Stomach smooth muscle (tissue), 2 donors: ENCODE measurements around the gene SHQ1.

Experiments used
- H3K27ac ChIP-seq: one replicate; pipeline ENCODE4 v1.7.0; 2013; ENCODE audit warnings: mild to moderate bottlenecking, low read length, inconsistent platforms
- H3K27me3 ChIP-seq, 2 donors: one replicate each; pipeline ENCODE4 v1.7.0; 2013; ENCODE audit warnings: low read length in 2 of 2; ENCODE audit not compliant: insufficient read depth in 2 of 2, control insufficient read depth in 1 of 2
- H3K36me3 ChIP-seq, 2 donors: one replicate each; pipeline ENCODE4 v1.7.0; 2013; ENCODE audit warnings: low read length in 2 of 2; ENCODE audit not compliant: control insufficient read depth in 2 of 2, insufficient read depth in 2 of 2
- H3K4me1 ChIP-seq: one replicate; pipeline ENCODE4 v1.7.0; 2013; ENCODE audit warnings: low read length; ENCODE audit not compliant: control insufficient read depth, insufficient read depth
- H3K4me3 ChIP-seq, 2 donors: one replicate each; pipeline ENCODE4 v1.7.0; 2013; ENCODE audit warnings: low read length in 2 of 2
- H3K9ac ChIP-seq, 2 donors: one replicate each; pipeline ENCODE4 v1.7.0; 2013; ENCODE audit warnings: low read length in 2 of 2, mild to moderate bottlenecking in 1 of 2
- H3K9me3 ChIP-seq, 2 donors: one replicate each; pipeline ENCODE4 v1.7.0; 2013; ENCODE audit warnings: low read length in 2 of 2; ENCODE audit not compliant: control insufficient read depth in 2 of 2
- donor health status: healthy.
- donor health status: Pancreatic carcinoma.

SHQ1 gene

DNA sequence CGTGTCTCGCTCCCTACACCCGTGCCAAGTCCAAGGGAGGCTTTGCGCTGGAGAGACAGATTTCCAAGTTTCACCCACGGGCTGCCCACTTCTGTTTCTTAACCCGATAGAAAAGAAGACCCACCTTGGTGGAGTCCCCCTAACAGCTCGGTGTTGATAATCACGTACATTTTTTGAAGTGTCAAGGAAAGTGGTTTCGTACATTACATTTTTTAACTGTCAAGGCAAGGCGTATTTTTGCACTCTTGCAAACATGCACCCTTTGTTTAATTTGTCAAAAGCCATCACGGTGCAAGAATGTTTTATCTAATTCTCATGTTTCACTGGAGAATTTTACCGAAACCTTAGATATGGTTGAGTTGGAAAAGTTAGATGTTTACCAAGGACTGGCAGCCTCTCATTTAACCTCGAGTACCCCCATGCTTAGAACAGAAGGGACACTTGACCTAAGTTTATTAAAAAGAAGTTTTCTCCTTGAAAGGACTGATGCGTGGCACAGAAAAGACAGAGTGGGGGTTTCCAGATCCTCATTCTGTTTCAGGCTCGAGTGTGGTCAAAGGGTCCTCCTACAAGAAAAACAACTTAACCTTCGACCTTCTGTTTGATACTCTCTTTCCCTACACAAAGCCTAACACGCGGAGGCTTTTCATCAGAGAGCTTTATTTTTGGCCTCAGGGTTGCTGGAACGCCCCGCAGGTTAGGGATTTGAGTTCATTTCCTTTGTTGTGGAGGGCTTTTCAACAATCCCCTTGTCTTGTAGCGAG, 40.5 kb upstream of the SHQ1 start:
- H3K4me1 ChIP-seq: peaks cover 18% of the 10 kb centered on the region
- H3K27me3 ChIP-seq: no peaks in the 10 kb centered on the region
- H3K9me3 ChIP-seq: no peaks in the 10 kb centered on the region
- H3K27ac ChIP-seq: peak overlapping the region; percentile 50
- peak overlapping the region; percentile 77 to 84 for H3K4me3 ChIP-seq
- peak overlapping the region; percentile 42 to 51 for H3K9ac ChIP-seq
- H3K36me3 ChIP-seq: peaks cover 0 to 2% of the 10 kb centered on the region in 2 donors

- Histone ChIP-seq H3K27me3 (no peaks in the 10 kb centered on the region), H3K9me3 (no peaks in the 10 kb centered on the region), H3K27ac (peak within 1 kb of the TSS; percentile 50), H3K4me3 (peak within 1 kb of the TSS; percentile 77 to 84), H3K4me1 (peaks cover 16% of the 10 kb centered on the region), H3K9ac (peak within 1 kb of the TSS; percentile 47 to 51), H3K36me3 (no peaks in the 10 kb centered on the region)
Measured at GRCh38 chr3:72887705-72888545, 39.7 kb upstream of the SHQ1 start, which contains the start of gene GXYLT2. Gene GXYLT2, plus strand, starts transcription at chr3:72888046. Its CDS starts 188 bp downstream, at chr3:72888234.

DNA sequence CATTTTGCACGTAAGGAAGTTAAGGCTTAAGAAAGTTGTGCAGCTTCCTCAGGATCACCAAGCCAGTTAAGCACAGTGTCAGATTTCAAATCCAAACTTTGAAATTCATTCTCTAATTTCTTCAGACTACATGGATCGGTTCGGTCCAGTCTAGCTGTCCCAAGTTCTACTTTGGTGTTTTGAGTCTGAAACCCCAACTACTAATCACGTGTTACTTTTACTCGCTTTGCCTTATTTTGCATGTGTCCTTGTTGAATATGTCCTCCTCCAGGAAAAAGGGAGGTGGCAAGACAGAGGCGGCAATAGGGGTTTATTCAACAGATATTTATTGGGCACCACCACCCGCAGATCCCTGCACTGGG, 39.1 kb upstream of the SHQ1 start:
- peak overlapping the region; percentile 17 to 47 for H3K9ac ChIP-seq
- peak overlapping the region; percentile 75 to 84 for H3K4me3 ChIP-seq
- H3K36me3 ChIP-seq: no peaks in the 10 kb centered on the region
- no peaks in the 10 kb centered on the region for H3K9me3 ChIP-seq
- peak overlapping the region; percentile 25 for H3K27ac ChIP-seq
- no peaks in the 10 kb centered on the region for H3K27me3 ChIP-seq
- H3K4me1 ChIP-seq: peaks cover 14% of the 10 kb centered on the region

DNA sequence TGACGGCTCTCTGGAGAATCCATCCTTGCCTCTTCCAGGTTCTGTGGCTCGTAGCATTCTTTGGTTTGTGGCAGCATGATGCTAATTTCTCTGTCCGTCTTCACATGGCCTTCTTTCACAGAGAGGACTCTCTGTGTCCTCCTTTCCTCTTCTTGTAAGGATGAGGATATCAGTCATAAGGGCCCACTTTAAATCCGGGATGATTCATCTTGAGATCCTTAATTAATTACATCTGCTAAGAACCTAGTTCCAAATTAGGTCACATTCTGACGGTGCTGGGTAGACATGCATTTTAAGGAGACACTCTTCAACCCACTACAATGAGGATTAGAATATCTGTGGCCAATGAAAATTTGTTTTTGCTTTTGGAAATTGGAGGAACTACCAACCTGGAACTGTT, 23.9 kb upstream of the SHQ1 start:
- no peaks in the 10 kb centered on the region for H3K9me3 ChIP-seq
- H3K27me3 ChIP-seq: no peaks in the 10 kb centered on the region
- no peak overlapping the region for H3K9ac ChIP-seq
- H3K27ac ChIP-seq: no peak overlapping the region
- H3K36me3 ChIP-seq: no peaks in the 10 kb centered on the region
- H3K4me1 ChIP-seq: no peaks in the 10 kb centered on the region
- H3K4me3 ChIP-seq: no peak overlapping the region

DNA sequence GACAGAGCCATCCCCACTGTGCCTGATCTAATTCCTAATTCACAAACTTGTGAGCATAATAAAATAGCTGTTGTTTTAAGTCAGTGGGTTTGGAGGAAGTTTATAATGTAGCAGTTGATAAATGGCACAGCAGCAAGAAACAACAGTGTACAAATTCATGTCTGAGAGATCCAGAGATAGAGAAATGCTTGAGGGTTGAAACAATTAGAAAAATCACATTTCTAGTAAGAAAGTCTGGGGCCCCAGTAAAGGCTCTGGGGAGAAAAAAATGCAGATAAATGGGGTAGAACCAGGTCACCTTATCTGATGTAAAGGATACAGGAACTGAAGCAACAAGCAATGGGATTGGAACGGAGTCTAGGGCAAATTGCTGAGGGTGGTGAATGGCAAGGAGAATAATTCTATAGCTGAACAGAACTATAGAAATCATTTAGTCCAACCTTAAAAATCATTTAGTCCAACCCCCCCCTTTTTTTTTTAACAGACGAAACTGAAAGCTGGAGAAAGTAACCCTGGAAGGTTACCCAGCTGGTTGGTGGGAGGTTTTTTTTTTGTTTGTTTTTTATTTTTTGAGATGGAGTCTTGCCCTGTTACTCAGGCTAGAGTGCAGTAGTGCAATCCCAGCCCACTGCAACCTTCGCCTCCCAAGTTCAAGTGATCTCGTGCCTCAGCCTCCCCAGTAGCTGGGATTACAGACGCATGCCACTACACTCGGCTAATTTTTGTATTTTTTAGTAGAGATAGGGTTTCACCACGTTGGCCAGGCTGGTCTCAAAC, 14.3 kb upstream of the SHQ1 start:
- no peaks in the 10 kb centered on the region for H3K36me3 ChIP-seq
- H3K9ac ChIP-seq: no peak overlapping the region
- no peak overlapping the region for H3K4me3 ChIP-seq
- H3K27me3 ChIP-seq: no peaks in the 10 kb centered on the region
- H3K4me1 ChIP-seq: no peaks in the 10 kb centered on the region
- H3K9me3 ChIP-seq: no peaks in the 10 kb centered on the region
- no peak overlapping the region for H3K27ac ChIP-seq

DNA sequence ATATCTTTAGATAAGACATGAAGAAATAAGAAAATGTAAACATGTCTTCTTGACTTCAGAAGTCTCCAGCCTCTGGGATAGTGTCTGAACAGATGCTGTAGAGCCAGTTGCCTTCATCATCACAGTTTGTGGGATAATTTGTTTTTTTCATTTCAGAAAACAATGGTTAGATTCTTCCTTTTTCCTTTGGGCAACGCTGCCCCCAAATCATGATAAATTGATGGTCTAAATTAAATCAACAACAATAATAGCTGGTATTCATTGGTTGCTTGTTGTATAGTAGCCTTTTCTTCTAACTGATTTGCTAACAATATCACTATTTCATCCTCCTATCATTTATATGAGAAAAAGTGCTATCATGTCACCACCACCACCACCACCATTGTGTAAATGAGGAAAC, 12.6 kb upstream of the SHQ1 start:
- H3K4me3 ChIP-seq: no peak overlapping the region
- no peaks in the 10 kb centered on the region for H3K9me3 ChIP-seq
- no peak overlapping the region for H3K9ac ChIP-seq
- H3K36me3 ChIP-seq: no peaks in the 10 kb centered on the region
- no peaks in the 10 kb centered on the region for H3K4me1 ChIP-seq
- no peak overlapping the region for H3K27ac ChIP-seq
- no peaks in the 10 kb centered on the region for H3K27me3 ChIP-seq

GRCh38 chr3:72860053-72860452, 11.8 kb upstream of the SHQ1 start:
- Histone ChIP-seq H3K4me3 (no peak overlapping the region), H3K9me3 (no peaks in the 10 kb centered on the region), H3K36me3 (no peaks in the 10 kb centered on the region), H3K27me3 (peaks cover 0 to 2% of the 10 kb centered on the region in 2 donors), H3K4me1 (no peaks in the 10 kb centered on the region), H3K9ac (no peak overlapping the region), H3K27ac (no peak overlapping the region)

DNA sequence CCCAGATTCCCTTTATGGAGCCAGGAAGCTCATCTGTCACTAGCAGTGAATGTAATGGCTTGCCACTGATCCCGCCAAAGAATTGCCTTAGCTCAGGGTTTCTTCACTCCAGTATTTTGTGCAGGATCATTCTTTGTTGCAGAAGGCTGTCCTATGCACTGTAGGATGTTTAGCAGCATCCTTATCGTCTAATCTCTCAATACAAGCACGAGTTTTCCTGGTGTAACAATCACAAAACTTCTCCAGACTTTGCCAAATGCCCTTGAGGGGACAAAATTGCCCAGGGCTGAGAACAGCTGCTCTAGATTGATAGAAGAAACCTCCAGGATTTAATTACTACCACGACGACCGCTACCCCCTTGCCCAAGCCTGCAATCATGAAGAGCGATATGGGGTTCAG, 6.8 kb upstream of the SHQ1 start:
- Histone ChIP-seq H3K4me3 (no peak overlapping the region), H3K9ac (no peak overlapping the region), H3K9me3 (no peaks in the 10 kb centered on the region), H3K36me3 (no peaks in the 10 kb centered on the region), H3K4me1 (no peaks in the 10 kb centered on the region), H3K27me3 (peaks cover 0 to 3% of the 10 kb centered on the region in 2 donors), H3K27ac (no peak overlapping the region)

DNA sequence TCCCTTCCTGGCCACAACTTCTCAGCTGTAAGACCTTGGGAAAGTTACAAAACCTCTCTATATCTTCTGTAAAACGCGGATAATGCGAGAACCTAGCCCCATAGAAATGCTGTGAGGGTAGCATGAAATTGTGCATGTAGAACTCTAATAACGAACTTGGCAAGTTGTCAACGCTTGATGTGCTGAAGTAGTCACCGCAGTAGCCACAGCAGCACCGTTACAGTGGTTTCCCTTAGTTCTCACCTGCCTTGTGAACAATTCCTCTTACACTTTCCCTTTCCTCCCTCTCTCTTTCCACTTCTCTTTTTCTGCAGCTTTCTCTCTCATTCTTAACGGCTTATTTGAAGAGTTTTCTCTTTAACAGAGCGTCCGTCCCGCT, 447 bp upstream of the SHQ1 start:
- H3K9ac ChIP-seq: peak overlapping the region in 1 of 2 donors; percentile 79
- peaks cover 7% of the 10 kb centered on the region for H3K4me1 ChIP-seq
- no peaks in the 10 kb centered on the region for H3K27me3 ChIP-seq
- no peaks in the 10 kb centered on the region for H3K9me3 ChIP-seq
- peak overlapping the region; percentile 92 to 100 for H3K4me3 ChIP-seq
- H3K36me3 ChIP-seq: no peaks in the 10 kb centered on the region
- H3K27ac ChIP-seq: no peak overlapping the region

- no peaks in the 10 kb centered on the region for H3K36me3 ChIP-seq
- no peak overlapping the region for H3K27ac ChIP-seq
- no peaks in the 10 kb centered on the region for H3K27me3 ChIP-seq
- peaks cover 7% of the 10 kb centered on the region for H3K4me1 ChIP-seq
- no peaks in the 10 kb centered on the region for H3K9me3 ChIP-seq
- peak overlapping the region; percentile 92 to 100 for H3K4me3 ChIP-seq
- H3K9ac ChIP-seq: peak overlapping the region; percentile 78 to 79
Measured at GRCh38 chr3:72847282-72847681, 963 bp downstream of the SHQ1 start.
